Testis (tissue), 2 donors: ENCODE measurements around the gene TAB3.

ENCODE experiments used
- CTCF ChIP-seq, 3 experiments: fragments of 450-650 bp in 2 of 3; fragments of 200-600 bp in 1 of 3; sonication (generic) in 1 of 3; IDR thresholded peaks; one replicate each; pipeline ENCODE4 v1.5.1; 2016 to 2019; ENCODE audit warnings: antibody characterized with exemption in 3 of 3, mild to moderate bottlenecking in 2 of 3, moderate library complexity in 1 of 3
- POLR2A ChIP-seq: fragments of 450-650 bp; IDR thresholded peaks from one replicate; pipeline ENCODE4 v1.6.1; 2017; ENCODE audit warnings: antibody characterized with exemption, mild to moderate bottlenecking, moderate library complexity

DNA sequence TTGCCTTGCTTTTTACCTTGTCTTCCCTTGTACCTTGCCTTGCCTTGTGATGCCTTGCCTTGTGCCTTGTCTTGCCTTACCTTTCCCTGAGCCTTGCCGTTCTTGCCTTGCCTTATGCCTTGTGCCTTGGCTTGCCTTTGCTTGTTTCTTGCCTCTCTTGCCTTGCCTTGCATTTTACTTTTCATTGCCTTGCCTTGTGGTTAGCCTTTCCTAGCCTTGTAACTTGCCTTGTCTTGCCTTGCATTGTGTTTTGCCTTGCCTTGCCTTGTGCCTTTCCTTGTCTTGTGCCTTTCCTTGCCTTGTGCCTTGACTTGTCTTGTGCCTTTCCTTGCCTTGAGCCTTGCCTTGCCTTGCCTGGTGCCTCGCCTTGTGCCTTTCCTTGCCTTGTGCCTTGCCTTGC lies 84.6 kb downstream of the TAB3 start:
- TF ChIP-seq CTCF (IDR thresholded peaks at IDR 0.05) (no peak), POLR2A (no peak)
